ENCODE measurements around the gene ZNF691. TPM values are rescaled to one million over a fixed set of nuclear protein-coding genes. Genes with fewer than 3 reads are reported as not detected.

Gene ZNF691
- total and polyA plus RNA-seq, 8 donors: 9.9 to 22.2 (median 17.8) TPM

GRCh38 chr1:42886046-42886739, 39.8 kb downstream of the ZNF691 start:
- no peaks in the 10 kb centered on the region for H3K27me3 ChIP-seq
- no peaks in the 10 kb centered on the region for H3K36me3 ChIP-seq
- no peak overlapping the region for H3K4me3 ChIP-seq
- H3K4me1 ChIP-seq: no peaks in the 10 kb centered on the region
- TF ChIP-seq, protein P1, sequence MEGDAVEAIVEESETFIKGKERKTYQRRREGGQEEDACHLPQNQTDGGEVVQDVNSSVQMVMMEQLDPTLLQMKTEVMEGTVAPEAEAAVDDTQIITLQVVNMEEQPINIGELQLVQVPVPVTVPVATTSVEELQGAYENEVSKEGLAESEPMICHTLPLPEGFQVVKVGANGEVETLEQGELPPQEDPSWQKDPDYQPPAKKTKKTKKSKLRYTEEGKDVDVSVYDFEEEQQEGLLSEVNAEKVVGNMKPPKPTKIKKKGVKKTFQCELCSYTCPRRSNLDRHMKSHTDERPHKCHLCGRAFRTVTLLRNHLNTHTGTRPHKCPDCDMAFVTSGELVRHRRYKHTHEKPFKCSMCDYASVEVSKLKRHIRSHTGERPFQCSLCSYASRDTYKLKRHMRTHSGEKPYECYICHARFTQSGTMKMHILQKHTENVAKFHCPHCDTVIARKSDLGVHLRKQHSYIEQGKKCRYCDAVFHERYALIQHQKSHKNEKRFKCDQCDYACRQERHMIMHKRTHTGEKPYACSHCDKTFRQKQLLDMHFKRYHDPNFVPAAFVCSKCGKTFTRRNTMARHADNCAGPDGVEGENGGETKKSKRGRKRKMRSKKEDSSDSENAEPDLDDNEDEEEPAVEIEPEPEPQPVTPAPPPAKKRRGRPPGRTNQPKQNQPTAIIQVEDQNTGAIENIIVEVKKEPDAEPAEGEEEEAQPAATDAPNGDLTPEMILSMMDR (IDR thresholded peaks at IDR 0.05): no peak
- no peak for ATAC-seq
- no peak for DNase-seq
- intact Hi-C loops (cut with DNase I): no loop called here
- H3K27ac ChIP-seq: no peak overlapping the region
- H3K9me3 ChIP-seq: no peaks in the 10 kb centered on the region

GRCh38 chr1:42886800-42887199, 40.4 kb downstream of the ZNF691 start:
- ATAC-seq: no peak

DNA sequence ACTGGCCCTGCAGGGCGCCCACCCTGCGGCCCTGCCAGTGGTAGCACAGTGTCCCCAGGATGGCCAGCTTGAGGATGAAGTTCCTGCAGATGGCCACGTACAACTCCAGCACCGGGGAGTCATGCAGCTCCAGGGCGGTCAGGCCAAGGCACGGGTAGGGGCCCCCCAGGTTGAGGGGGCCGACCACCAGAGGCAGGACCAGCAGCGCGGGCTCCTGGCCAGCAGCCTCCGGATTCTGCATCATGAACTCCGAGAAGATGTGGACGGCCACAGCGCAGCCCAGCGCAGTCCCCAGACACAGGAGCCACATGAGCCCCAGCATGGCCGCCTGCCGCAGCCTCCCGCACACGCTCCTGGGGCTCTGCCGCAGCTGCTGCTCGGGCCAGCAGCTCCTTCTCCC, 41.0 kb downstream of the ZNF691 start:
- no peak for ATAC-seq
- intact Hi-C loops (cut with DNase I): no loop called here
- DNase-seq: peak in 1 of 4 donors; percentile 71
- no peaks in the 10 kb centered on the region for H3K9me3 ChIP-seq
- no peaks in the 10 kb centered on the region for H3K27me3 ChIP-seq
- H3K4me3 ChIP-seq: no peak overlapping the region
- TF ChIP-seq, protein P1 (IDR thresholded peaks at IDR 0.05): no peak
- H3K4me1 ChIP-seq: no peaks in the 10 kb centered on the region
- H3K36me3 ChIP-seq: no peaks in the 10 kb centered on the region
- H3K27ac ChIP-seq: no peak overlapping the region

More at GRCh38 chr1:42886800-42887199, 40.4 kb downstream of the ZNF691 start:
- H3K27me3 ChIP-seq: no peaks in the 10 kb centered on the region
- H3K27ac ChIP-seq: no peak overlapping the region
- DNase-seq: no peak
- no peaks in the 10 kb centered on the region for H3K9me3 ChIP-seq
- no peaks in the 10 kb centered on the region for H3K36me3 ChIP-seq
- no peaks in the 10 kb centered on the region for H3K4me1 ChIP-seq
- no peak overlapping the region for H3K4me3 ChIP-seq
- TF ChIP-seq, protein P1 (IDR thresholded peaks at IDR 0.05): no peak
- intact Hi-C loops (cut with DNase I): no loop called here

DNA sequence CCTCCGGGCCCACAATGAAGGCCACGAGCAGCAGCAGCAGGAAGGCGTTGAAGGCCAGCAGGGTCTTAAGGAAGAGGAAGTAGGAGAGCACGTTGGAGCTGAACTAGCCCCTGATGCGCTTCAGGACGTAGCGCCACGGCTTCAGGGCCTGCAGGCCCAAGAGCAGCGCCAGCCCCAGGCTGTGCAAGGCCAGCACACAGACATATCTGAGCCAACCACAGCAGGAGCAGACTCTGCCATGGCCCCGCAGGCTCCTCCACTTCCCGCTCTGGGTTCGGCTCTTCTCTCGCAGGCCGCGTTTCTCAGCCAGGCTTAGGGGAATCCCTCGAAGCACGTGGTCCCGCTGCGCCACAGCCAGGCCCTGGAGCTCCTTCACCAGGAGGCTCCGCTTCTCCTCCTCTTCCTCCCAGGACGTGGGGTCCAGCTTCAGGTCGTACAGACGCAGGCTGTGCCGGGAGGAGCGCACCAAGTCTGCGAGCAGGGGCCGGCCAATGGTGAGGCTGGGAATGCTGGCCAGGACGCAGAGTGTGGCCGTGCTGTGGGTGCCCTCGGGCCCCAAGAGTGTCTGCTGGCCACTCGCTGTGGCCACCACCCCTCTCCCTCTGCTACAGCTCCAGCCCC, 41.7 kb downstream of the ZNF691 start:
- ATAC-seq: no peak
- intact Hi-C loops (cut with DNase I): no loop called here
- TF ChIP-seq, protein P1 (IDR thresholded peaks at IDR 0.05): no peak
- Histone ChIP-seq H3K27me3 (no peaks in the 10 kb centered on the region), H3K9me3 (no peaks in the 10 kb centered on the region), H3K4me3 (no peak overlapping the region), H3K27ac (no peak overlapping the region), H3K36me3 (no peaks in the 10 kb centered on the region), H3K4me1 (no peaks in the 10 kb centered on the region)
- peak in 1 of 4 donors; percentile 65 for DNase-seq

DNA sequence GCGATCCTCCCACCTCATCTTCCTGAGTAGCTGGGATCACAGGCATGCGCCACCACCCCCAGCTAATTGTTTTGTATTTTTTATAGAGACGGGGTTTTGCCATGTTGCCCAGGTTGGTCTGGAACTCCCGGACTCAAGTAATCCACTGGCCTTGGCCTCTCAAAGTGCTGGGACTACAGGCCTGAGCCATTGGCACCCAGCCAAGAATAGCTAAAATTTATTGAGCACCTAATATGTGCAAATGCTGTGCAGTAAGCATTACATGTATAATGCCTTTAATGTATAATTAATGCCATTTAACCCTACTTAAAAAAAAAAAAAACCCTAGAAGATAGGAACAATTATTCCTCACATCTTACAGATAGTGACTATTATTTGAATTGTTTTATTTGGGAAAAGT, 42.9 kb downstream of the ZNF691 start:
- intact Hi-C loops (cut with DNase I): no loop called here
- DNase-seq (no peak), ATAC-seq (no peak)
- Histone ChIP-seq H3K27me3 (no peaks in the 10 kb centered on the region), H3K36me3 (no peaks in the 10 kb centered on the region), H3K9me3 (no peaks in the 10 kb centered on the region), H3K4me3 (no peak overlapping the region), H3K27ac (no peak overlapping the region), H3K4me1 (no peaks in the 10 kb centered on the region)
- TF ChIP-seq, protein P1 (IDR thresholded peaks at IDR 0.05): no peak

All from left lung (tissue), 10 donors.